Spinal cord (tissue), 10 donors: ENCODE results near the gene HAT1. TPM values are rescaled to one million over a fixed set of nuclear protein-coding genes. Genes with fewer than 3 reads are reported as not detected.
A peak's percentile ranks its signal among the peaks of the same experiment; 100 is the strongest.

ENCODE experiments used
- DNase-seq, 6 donors: peaks; one replicate each; pipeline versions ENCODE4 v3.0.0 to v3.0.0-alpha.2; 2013 to 2015; ENCODE audit warnings: low spot score in 6 of 6, low read depth in 4 of 6
- H3K27ac ChIP-seq: one replicate; pipeline ENCODE4 v1.5.1; 2013; ENCODE audit warnings: low read depth, low read length, control low read depth
- H3K27me3 ChIP-seq: one replicate; pipeline ENCODE4 v1.6.1; 2013; ENCODE audit warnings: low read length; ENCODE audit not compliant: control insufficient read depth, insufficient read depth
- H3K36me3 ChIP-seq: one replicate; pipeline ENCODE4 v1.6.1; 2013; ENCODE audit warnings: low read length; ENCODE audit not compliant: control insufficient read depth, insufficient read depth
- H3K4me1 ChIP-seq: one replicate; pipeline ENCODE4 v1.6.1; 2013; ENCODE audit warnings: low read length; ENCODE audit not compliant: control insufficient read depth, insufficient read depth
- H3K4me3 ChIP-seq: one replicate; pipeline ENCODE4 v1.5.1; 2013; ENCODE audit warnings: low read depth, low read length, control low read depth
- H3K9me3 ChIP-seq: one replicate; pipeline ENCODE4 v1.6.1; 2013; ENCODE audit warnings: low read length; ENCODE audit not compliant: control insufficient read depth, insufficient read depth
- WGBS: methylation state at CpG from one replicate; pipeline ENCODE4 v1.1.5; 2013; ENCODE audit warnings: missing lambda C conversion rate; ENCODE audit not compliant: insufficient coverage; 5-methylcytosine and 5-hydroxymethylcytosine counted together
- polyA plus RNA-seq, 2 donors: library from polyadenylated mRNA; unstranded; fragments of 120-200 nt; gene quantifications; one replicate each; pipeline ENCODE4 v1.2.1, GENCODE V29; 2013; ENCODE audit not compliant: insufficient read length in 2 of 2
- total RNA-seq, 2 donors: library from RNA; depleted of rRNA in 1 of 2; stranded (reverse); fragments of 120-200 nt in 1 of 2; fragments of >200 nt in 1 of 2; gene quantifications; one replicate each; pipeline versions ENCODE4 v1.2.3 to v1.2.4, GENCODE V29; 2013 to 2014
- donor health status: healthy.

HAT1 gene
- total and polyA plus RNA-seq, 4 donors: 39.3 to 53.5 (median 46.5) TPM

GRCh38 chr2:171909266-171909665 is 13.0 kb upstream of the HAT1 start:
- Histone ChIP-seq H3K36me3 (no peaks in the 10 kb centered on the region), H3K4me1 (no peaks in the 10 kb centered on the region), H3K9me3 (no peaks in the 10 kb centered on the region), H3K27me3 (no peaks in the 10 kb centered on the region), H3K27ac (no peak overlapping the region), H3K4me3 (no peak overlapping the region)
- WGBS: 100% methylated on average over 1 of the region's 3 CpGs
- DNase-seq: no peak

- H3K4me1 ChIP-seq: no peaks in the 10 kb centered on the region
- no peak for DNase-seq
- H3K27me3 ChIP-seq: no peaks in the 10 kb centered on the region
- H3K4me3 ChIP-seq: no peak overlapping the region
- no CpG with 5 or more reads among the region's 1 CpG for WGBS
- no peaks in the 10 kb centered on the region for H3K36me3 ChIP-seq
- H3K27ac ChIP-seq: no peak overlapping the region
- no peaks in the 10 kb centered on the region for H3K9me3 ChIP-seq
Observed at GRCh38 chr2:171910494-171910893, 11.8 kb upstream of the HAT1 start.

GRCh38 chr2:171913517-171913916 is 8.7 kb upstream of the HAT1 start:
- DNase-seq: no peak
- Histone ChIP-seq H3K4me1 (no peaks in the 10 kb centered on the region), H3K9me3 (no peaks in the 10 kb centered on the region), H3K36me3 (no peaks in the 10 kb centered on the region), H3K27ac (no peak overlapping the region), H3K27me3 (no peaks in the 10 kb centered on the region), H3K4me3 (no peak overlapping the region)
- no CpG with 5 or more reads among the region's 3 CpGs for WGBS

GRCh38 chr2:171919453-171919852 is 2.8 kb upstream of the HAT1 start:
- no peak for DNase-seq
- Histone ChIP-seq H3K9me3 (no peaks in the 10 kb centered on the region), H3K4me3 (no peak overlapping the region), H3K27ac (no peak overlapping the region), H3K36me3 (peaks cover 4% of the 10 kb centered on the region), H3K27me3 (no peaks in the 10 kb centered on the region), H3K4me1 (peaks cover 17% of the 10 kb centered on the region)
- WGBS: no CpG with 5 or more reads among the region's 2 CpGs

GRCh38 chr2:171921970-171922229 is 361 bp upstream of the HAT1 start:
- DNase-seq: no peak
- Histone ChIP-seq H3K27ac (peak overlapping the region; percentile 98), H3K27me3 (no peaks in the 10 kb centered on the region), H3K36me3 (peaks cover 13% of the 10 kb centered on the region), H3K9me3 (no peaks in the 10 kb centered on the region), H3K4me3 (peak overlapping the region; percentile 99), H3K4me1 (peaks cover 17% of the 10 kb centered on the region)
- 0% methylated on average over 2 of the region's 5 CpGs for WGBS

GRCh38 chr2:171923206-171923605 is 945 bp downstream of the HAT1 start:
- Histone ChIP-seq H3K36me3 (peaks cover 18% of the 10 kb centered on the region), H3K27ac (peak overlapping the region; percentile 98), H3K9me3 (no peaks in the 10 kb centered on the region), H3K4me1 (peaks cover 17% of the 10 kb centered on the region), H3K27me3 (no peaks in the 10 kb centered on the region), H3K4me3 (peak overlapping the region; percentile 99)
- DNase-seq: peak in 1 of 6 donors; percentile 18
- 24% methylated on average over 10 of the region's 13 CpGs for WGBS

GRCh38 chr2:171924170-171924942 is 2.1 kb downstream of the HAT1 start:
- WGBS: 100% methylated on average over 9 of the region's 17 CpGs
- Histone ChIP-seq H3K36me3 (peaks cover 22% of the 10 kb centered on the region), H3K27me3 (no peaks in the 10 kb centered on the region), H3K4me1 (peaks cover 17% of the 10 kb centered on the region), H3K9me3 (no peaks in the 10 kb centered on the region), H3K27ac (no peak overlapping the region), H3K4me3 (no peak overlapping the region)
- no peak for DNase-seq

GRCh38 chr2:171930385-171930784 is 8.1 kb downstream of the HAT1 start:
- Histone ChIP-seq H3K9me3 (no peaks in the 10 kb centered on the region), H3K4me1 (no peaks in the 10 kb centered on the region), H3K27ac (no peak overlapping the region), H3K27me3 (no peaks in the 10 kb centered on the region), H3K36me3 (peaks cover 18% of the 10 kb centered on the region), H3K4me3 (no peak overlapping the region)
- WGBS: no CpG with 5 or more reads among the region's 4 CpGs
- no peak for DNase-seq

- peaks cover 2% of the 10 kb centered on the region for H3K9me3 ChIP-seq
- 83% methylated on average over 2 of the region's 9 CpGs for WGBS
Observed at GRCh38 chr2:171939058-171939742, 16.9 kb downstream of the HAT1 start.

GRCh38 chr2:171939743-171940071 is 17.4 kb downstream of the HAT1 start:
- peaks cover 4% of the 10 kb centered on the region for H3K36me3 ChIP-seq
- H3K27me3 ChIP-seq: no peaks in the 10 kb centered on the region
- H3K9me3 ChIP-seq: peaks cover 2% of the 10 kb centered on the region
- H3K27ac ChIP-seq: no peak overlapping the region
- no peak overlapping the region for H3K4me3 ChIP-seq
- DNase-seq: no peak
- no peaks in the 10 kb centered on the region for H3K4me1 ChIP-seq
- WGBS: 96% methylated on average over 3 of the region's 4 CpGs

More at GRCh38 chr2:171939058-171939742, 16.9 kb downstream of the HAT1 start:
- H3K36me3 ChIP-seq: peaks cover 4% of the 10 kb centered on the region
- H3K27ac ChIP-seq: no peak overlapping the region
- H3K4me1 ChIP-seq: no peaks in the 10 kb centered on the region
- H3K4me3 ChIP-seq: no peak overlapping the region
- H3K27me3 ChIP-seq: no peaks in the 10 kb centered on the region
- DNase-seq: no peak
